ENCODE measurements around the gene TTLL7. TPM values are rescaled to one million over a fixed set of nuclear protein-coding genes. Genes with fewer than 3 reads are reported as not detected.

Gene TTLL7
- total RNA-seq, 1 donor from 2014 or later = 7.8 TPM

GRCh38 chr1:83950106-83950661, 48.7 kb downstream of the TTLL7 start:
- Histone ChIP-seq H3K27me3 (ENCODE audit: low read depth) (no peaks in the 10 kb centered on the region), H3K9me3 (replicated peaks) (peaks cover 3% of the 10 kb centered on the region), H3K4me3 (no peak overlapping the region), H3K4me1 (no peaks in the 10 kb centered on the region), H3K27ac (replicated peaks) (no peak overlapping the region), H3K36me3 (no peaks in the 10 kb centered on the region)
- intact Hi-C loops (cut with micrococcal nuclease) = no loop called here
- no peak for DNase-seq
- no peak for TF ChIP-seq CTCF (IDR thresholded peaks at IDR 0.05; ENCODE audit: borderline replicate concordance)

GRCh38 chr1:83942914-83943313, 56.0 kb downstream of the TTLL7 start:
- no peak for TF ChIP-seq CTCF (IDR thresholded peaks at IDR 0.05; ENCODE audit: borderline replicate concordance)
- H3K9me3 ChIP-seq (replicated peaks) = peaks cover 27% of the 10 kb centered on the region
- no peak for DNase-seq
- H3K36me3 ChIP-seq = no peaks in the 10 kb centered on the region
- H3K4me3 ChIP-seq = no peak overlapping the region
- H3K27me3 ChIP-seq (ENCODE audit: low read depth) = no peaks in the 10 kb centered on the region
- H3K27ac ChIP-seq (replicated peaks) = no peak overlapping the region
- intact Hi-C loops (cut with micrococcal nuclease) = no loop called here
- no peaks in the 10 kb centered on the region for H3K4me1 ChIP-seq

GRCh38 chr1:83934550-83934949, 64.4 kb downstream of the TTLL7 start:
- Histone ChIP-seq H3K27ac (replicated peaks) (no peak overlapping the region), H3K9me3 (replicated peaks) (no peaks in the 10 kb centered on the region), H3K4me1 (no peaks in the 10 kb centered on the region), H3K36me3 (peaks cover 4% of the 10 kb centered on the region), H3K27me3 (ENCODE audit: low read depth) (no peaks in the 10 kb centered on the region), H3K4me3 (no peak overlapping the region)
- intact Hi-C loops (cut with micrococcal nuclease) = loop anchor here (5.0 kb wide), 1 partner anchor 188 kb away; no protein-coding TSS in a partner anchor
- TF ChIP-seq CTCF (IDR thresholded peaks at IDR 0.05; ENCODE audit: borderline replicate concordance) = no peak
- DNase-seq = no peak

GRCh38 chr1:83932693-83933092, 66.2 kb downstream of the TTLL7 start:
- no peaks in the 10 kb centered on the region for H3K9me3 ChIP-seq (replicated peaks)
- H3K4me3 ChIP-seq = no peak overlapping the region
- intact Hi-C loops (cut with micrococcal nuclease) = loop anchor here (5.0 kb wide), 1 partner anchor 190 kb away; no protein-coding TSS in a partner anchor
- H3K27ac ChIP-seq (replicated peaks) = no peak overlapping the region
- TF ChIP-seq CTCF (IDR thresholded peaks at IDR 0.05; ENCODE audit: borderline replicate concordance) = no peak
- H3K36me3 ChIP-seq = peaks cover 4% of the 10 kb centered on the region
- no peaks in the 10 kb centered on the region for H3K27me3 ChIP-seq (ENCODE audit: low read depth)
- no peaks in the 10 kb centered on the region for H3K4me1 ChIP-seq
- no peak for DNase-seq

- no peaks in the 10 kb centered on the region for H3K9me3 ChIP-seq (replicated peaks)
- DNase-seq = no peak
- no peak overlapping the region for H3K4me3 ChIP-seq
- no peaks in the 10 kb centered on the region for H3K27me3 ChIP-seq (ENCODE audit: low read depth)
- TF ChIP-seq CTCF (IDR thresholded peaks at IDR 0.05; ENCODE audit: borderline replicate concordance) = no peak
- H3K36me3 ChIP-seq = peaks cover under 1% of the 10 kb centered on the region
- H3K4me1 ChIP-seq = no peaks in the 10 kb centered on the region
- no peak overlapping the region for H3K27ac ChIP-seq (replicated peaks)
- intact Hi-C loops (cut with micrococcal nuclease) = loop anchor here (5.0 kb wide), 1 partner anchor 190 kb away; no protein-coding TSS in a partner anchor
Measured at GRCh38 chr1:83932281-83932680, 66.7 kb downstream of the TTLL7 start.

All from left ventricle myocardium inferior (tissue), 1 donor.